DMS79 (cell line): ENCODE results near the gene TCTN3.
"Not testable (repeated sequence)": the region's sequence is repeated elsewhere in the genome, so short reads cannot be mapped to it uniquely, and the experiment has no call there.

Experiments used
- DNase-seq: peaks from one replicate; lab custom pipeline; 2025; lab: John Stamatoyannopoulos, UW

TCTN3 gene

GRCh38 chr10:95626500-95626899, 67.2 kb downstream of the TCTN3 start:
- no peak for DNase-seq

DNA sequence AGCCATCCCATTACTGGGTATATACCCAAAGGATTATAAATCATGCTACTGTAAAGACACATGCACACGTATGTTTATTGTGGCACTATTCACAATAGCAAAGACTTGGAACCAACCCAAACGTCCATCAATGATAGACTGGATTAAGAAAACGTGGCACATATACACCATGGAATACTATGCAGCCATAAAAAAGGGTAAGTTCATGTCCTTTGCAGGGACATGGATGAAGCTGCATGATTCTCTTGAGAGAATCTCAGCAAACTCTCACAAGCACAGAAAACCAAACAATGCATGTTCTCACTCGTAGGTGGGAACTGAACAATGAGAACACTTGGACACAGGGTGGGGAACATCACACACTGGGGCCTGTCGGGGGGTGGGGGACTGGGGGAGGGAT, 73.3 kb downstream of the TCTN3 start:
- not testable (repeated sequence) for DNase-seq

DNA sequence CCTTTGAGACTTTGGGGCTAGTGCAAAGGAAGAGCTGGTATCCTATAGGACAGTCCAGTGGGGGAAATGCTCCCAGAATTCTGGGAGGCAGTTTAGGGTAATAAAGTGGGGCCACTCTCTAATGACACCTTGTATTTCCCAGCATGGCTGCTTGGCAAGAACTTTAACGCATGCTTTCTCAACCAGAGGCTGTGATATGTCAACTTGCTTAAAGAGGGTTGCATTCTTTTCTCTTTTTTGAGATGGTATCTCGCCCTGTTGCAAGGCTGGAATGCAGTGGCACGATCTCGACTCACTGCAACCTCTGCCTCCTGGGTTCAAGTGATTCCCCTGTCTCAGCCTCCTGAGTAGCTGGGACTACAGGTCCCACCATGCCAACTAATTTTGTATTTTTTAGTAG, 75.6 kb downstream of the TCTN3 start:
- no peak for DNase-seq

GRCh38 chr10:95616446-95616845, 77.3 kb downstream of the TCTN3 start:
- no peak for DNase-seq
